Measurements from ENCODE around the gene FRMPD1. TPM values are rescaled to one million over a fixed set of nuclear protein-coding genes. Genes with fewer than 3 reads are reported as not detected.

Gene FRMPD1
- total and polyA plus RNA-seq, 9 donors = 0.01 to 0.46 (median 0.26) TPM; not detected in 4

GRCh38 chr9:37608250-37608649, 42.5 kb upstream of the FRMPD1 start:
- DNase-seq = no peak
- Histone ChIP-seq H3K27ac (no peak overlapping the region), H3K27me3 (no peaks in the 10 kb centered on the region), H3K9me3 (no peaks in the 10 kb centered on the region), H3K4me3 (no peak overlapping the region), H3K36me3 (no peaks in the 10 kb centered on the region), H3K4me1 (ENCODE audit: insufficient read depth) (no peaks in the 10 kb centered on the region)
- intact Hi-C loops (cut with DNase I) = no loop called here
- TF ChIP-seq, protein P1, sequence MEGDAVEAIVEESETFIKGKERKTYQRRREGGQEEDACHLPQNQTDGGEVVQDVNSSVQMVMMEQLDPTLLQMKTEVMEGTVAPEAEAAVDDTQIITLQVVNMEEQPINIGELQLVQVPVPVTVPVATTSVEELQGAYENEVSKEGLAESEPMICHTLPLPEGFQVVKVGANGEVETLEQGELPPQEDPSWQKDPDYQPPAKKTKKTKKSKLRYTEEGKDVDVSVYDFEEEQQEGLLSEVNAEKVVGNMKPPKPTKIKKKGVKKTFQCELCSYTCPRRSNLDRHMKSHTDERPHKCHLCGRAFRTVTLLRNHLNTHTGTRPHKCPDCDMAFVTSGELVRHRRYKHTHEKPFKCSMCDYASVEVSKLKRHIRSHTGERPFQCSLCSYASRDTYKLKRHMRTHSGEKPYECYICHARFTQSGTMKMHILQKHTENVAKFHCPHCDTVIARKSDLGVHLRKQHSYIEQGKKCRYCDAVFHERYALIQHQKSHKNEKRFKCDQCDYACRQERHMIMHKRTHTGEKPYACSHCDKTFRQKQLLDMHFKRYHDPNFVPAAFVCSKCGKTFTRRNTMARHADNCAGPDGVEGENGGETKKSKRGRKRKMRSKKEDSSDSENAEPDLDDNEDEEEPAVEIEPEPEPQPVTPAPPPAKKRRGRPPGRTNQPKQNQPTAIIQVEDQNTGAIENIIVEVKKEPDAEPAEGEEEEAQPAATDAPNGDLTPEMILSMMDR (IDR thresholded peaks at IDR 0.05) = no peak
- TF ChIP-seq POLR2A (IDR thresholded peaks at IDR 0.05) = no peak
- TF ChIP-seq EP300 (IDR thresholded peaks at IDR 0.05) = no peak

- intact Hi-C loops (cut with DNase I) = no loop called here
- WGBS, 3 donors = 67 to 73% (median 72%) methylated on average over 6 of the region's 6 CpGs
- H3K36me3 ChIP-seq = no peaks in the 10 kb centered on the region
These were observed 40.9 kb upstream of the FRMPD1 start for GRCh38 chr9:37609735-37610397.

GRCh38 chr9:37611014-37611413, 39.7 kb upstream of the FRMPD1 start:
- WGBS, 3 donors = 63 to 68% (median 65%) methylated on average over 6 of the region's 6 CpGs
- TF ChIP-seq POLR2A (IDR thresholded peaks at IDR 0.05) (no peak), EP300 (IDR thresholded peaks at IDR 0.05) (no peak)
- TF ChIP-seq, protein P1 (IDR thresholded peaks at IDR 0.05) = no peak
- H3K9me3 ChIP-seq = no peaks in the 10 kb centered on the region
- H3K4me1 ChIP-seq (ENCODE audit: insufficient read depth) = no peaks in the 10 kb centered on the region
- DNase-seq = no peak
- no peaks in the 10 kb centered on the region for H3K36me3 ChIP-seq
- H3K27ac ChIP-seq = no peak overlapping the region
- H3K27me3 ChIP-seq = no peaks in the 10 kb centered on the region
- no peak overlapping the region for H3K4me3 ChIP-seq
- intact Hi-C loops (cut with DNase I) = no loop called here

More at GRCh38 chr9:37609735-37610397, 40.9 kb upstream of the FRMPD1 start:
- TF ChIP-seq POLR2A (IDR thresholded peaks at IDR 0.05) = no peak
- TF ChIP-seq EP300 (IDR thresholded peaks at IDR 0.05) = no peak
- TF ChIP-seq, protein P1 (IDR thresholded peaks at IDR 0.05) = no peak
- Histone ChIP-seq H3K27me3 (no peaks in the 10 kb centered on the region), H3K4me3 (no peak overlapping the region), H3K4me1 (ENCODE audit: insufficient read depth) (no peaks in the 10 kb centered on the region), H3K27ac (no peak overlapping the region), H3K9me3 (no peaks in the 10 kb centered on the region)
- DNase-seq = no peak

- intact Hi-C loops (cut with DNase I) = no loop called here
These were observed 38.8 kb upstream of the FRMPD1 start for GRCh38 chr9:37611961-37612360.

More at GRCh38 chr9:37611961-37612360, 38.8 kb upstream of the FRMPD1 start:
- H3K4me3 ChIP-seq = no peak overlapping the region
- no peaks in the 10 kb centered on the region for H3K4me1 ChIP-seq (ENCODE audit: insufficient read depth)
- no peak overlapping the region for H3K27ac ChIP-seq
- TF ChIP-seq, protein P1 (IDR thresholded peaks at IDR 0.05) = no peak
- TF ChIP-seq EP300 (IDR thresholded peaks at IDR 0.05) (no peak), POLR2A (IDR thresholded peaks at IDR 0.05) (no peak)
- 57 to 70% (median 62%) methylated on average over 1 of the region's 1 CpG for WGBS, 3 donors
- no peaks in the 10 kb centered on the region for H3K9me3 ChIP-seq
- H3K27me3 ChIP-seq = no peaks in the 10 kb centered on the region
- no peaks in the 10 kb centered on the region for H3K36me3 ChIP-seq
- no peak for DNase-seq

Data from ovary (tissue), 9 donors.